ENCODE data around the gene AP4S1. TPM values are rescaled to one million over a fixed set of nuclear protein-coding genes. Genes with fewer than 3 reads are reported as not detected.

The AP4S1 gene
- total and polyA plus RNA-seq, 2 of the 8 experiments (the other 6 are each of a cell fraction or from before 2014, with no cell fraction given) = 2.8 to 9.9 TPM

DNA sequence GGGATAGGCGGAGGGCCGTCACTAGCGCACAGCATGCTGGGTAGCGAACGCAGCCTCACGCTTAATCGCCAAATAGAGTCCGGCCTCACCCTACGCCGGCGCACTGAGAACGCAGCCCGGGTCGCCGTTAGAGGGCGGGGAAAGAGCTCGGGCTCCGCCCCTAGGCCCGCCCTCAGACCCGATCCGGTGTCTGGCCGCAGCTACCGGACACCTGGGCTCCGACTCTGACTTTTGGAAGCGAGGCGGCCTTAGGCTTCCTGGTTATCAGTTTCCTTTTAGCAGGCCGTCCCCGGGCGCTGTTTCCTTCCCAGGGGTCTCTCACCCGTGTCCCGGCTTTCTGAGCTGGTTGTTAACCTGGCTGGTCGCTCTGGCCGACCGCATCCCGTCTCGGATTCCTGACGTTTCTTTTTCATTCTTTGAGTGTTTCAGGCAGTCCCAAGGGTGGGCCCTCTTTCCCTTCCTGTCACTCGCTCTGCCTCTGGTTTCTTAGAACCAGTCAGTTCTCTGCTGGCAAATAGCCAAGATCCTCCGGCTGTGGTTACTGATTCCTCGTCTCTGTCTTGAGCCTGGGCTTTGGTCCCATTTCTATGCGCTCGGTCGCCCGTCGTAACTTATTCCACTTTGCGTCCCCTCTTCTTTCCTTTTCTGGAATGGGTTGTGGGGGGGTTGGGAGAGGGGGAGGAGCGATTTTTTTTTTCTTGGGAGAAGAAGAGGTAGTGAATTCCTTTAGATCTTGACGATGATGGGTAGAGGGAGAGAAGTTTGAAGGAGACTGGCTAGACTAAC is 1.2 kb downstream of the AP4S1 start (continued):
- TF ChIP-seq CBX5 (IDR thresholded peaks at IDR 0.05; ENCODE audit: low read depth, low read length) (no peak), TAF1 (IDR thresholded peaks at IDR 0.05; ENCODE audit: low read depth, low read length) (peak; percentile 72; the same call in 1 of the 2 replicates), TBP (IDR thresholded peaks at IDR 0.05; ENCODE audit: low read depth, low read length) (0 out of 2 replicates have a peak, but pooled peaks have one; percentile 30), MAFK (IDR thresholded peaks at IDR 0.05; ENCODE audit: low read depth, low read length) (no peak), NANOG (IDR thresholded peaks at IDR 0.05; ENCODE audit: insufficient read depth, low read depth, low read length, poor library complexity, severe bottlenecking) (peak; percentile 11), SAP30 (IDR thresholded peaks at IDR 0.05; ENCODE audit: insufficient read depth, insufficient replicate concordance, low read length) (peak; percentile 81), GTF2F1 (IDR thresholded peaks at IDR 0.05; ENCODE audit: borderline replicate concordance, low read depth, low read length) (no peak), ZNF274 (IDR thresholded peaks at IDR 0.05; ENCODE audit: borderline replicate concordance, extremely low read depth, low read length) (no peak)
- TF ChIP-seq, protein P1, sequence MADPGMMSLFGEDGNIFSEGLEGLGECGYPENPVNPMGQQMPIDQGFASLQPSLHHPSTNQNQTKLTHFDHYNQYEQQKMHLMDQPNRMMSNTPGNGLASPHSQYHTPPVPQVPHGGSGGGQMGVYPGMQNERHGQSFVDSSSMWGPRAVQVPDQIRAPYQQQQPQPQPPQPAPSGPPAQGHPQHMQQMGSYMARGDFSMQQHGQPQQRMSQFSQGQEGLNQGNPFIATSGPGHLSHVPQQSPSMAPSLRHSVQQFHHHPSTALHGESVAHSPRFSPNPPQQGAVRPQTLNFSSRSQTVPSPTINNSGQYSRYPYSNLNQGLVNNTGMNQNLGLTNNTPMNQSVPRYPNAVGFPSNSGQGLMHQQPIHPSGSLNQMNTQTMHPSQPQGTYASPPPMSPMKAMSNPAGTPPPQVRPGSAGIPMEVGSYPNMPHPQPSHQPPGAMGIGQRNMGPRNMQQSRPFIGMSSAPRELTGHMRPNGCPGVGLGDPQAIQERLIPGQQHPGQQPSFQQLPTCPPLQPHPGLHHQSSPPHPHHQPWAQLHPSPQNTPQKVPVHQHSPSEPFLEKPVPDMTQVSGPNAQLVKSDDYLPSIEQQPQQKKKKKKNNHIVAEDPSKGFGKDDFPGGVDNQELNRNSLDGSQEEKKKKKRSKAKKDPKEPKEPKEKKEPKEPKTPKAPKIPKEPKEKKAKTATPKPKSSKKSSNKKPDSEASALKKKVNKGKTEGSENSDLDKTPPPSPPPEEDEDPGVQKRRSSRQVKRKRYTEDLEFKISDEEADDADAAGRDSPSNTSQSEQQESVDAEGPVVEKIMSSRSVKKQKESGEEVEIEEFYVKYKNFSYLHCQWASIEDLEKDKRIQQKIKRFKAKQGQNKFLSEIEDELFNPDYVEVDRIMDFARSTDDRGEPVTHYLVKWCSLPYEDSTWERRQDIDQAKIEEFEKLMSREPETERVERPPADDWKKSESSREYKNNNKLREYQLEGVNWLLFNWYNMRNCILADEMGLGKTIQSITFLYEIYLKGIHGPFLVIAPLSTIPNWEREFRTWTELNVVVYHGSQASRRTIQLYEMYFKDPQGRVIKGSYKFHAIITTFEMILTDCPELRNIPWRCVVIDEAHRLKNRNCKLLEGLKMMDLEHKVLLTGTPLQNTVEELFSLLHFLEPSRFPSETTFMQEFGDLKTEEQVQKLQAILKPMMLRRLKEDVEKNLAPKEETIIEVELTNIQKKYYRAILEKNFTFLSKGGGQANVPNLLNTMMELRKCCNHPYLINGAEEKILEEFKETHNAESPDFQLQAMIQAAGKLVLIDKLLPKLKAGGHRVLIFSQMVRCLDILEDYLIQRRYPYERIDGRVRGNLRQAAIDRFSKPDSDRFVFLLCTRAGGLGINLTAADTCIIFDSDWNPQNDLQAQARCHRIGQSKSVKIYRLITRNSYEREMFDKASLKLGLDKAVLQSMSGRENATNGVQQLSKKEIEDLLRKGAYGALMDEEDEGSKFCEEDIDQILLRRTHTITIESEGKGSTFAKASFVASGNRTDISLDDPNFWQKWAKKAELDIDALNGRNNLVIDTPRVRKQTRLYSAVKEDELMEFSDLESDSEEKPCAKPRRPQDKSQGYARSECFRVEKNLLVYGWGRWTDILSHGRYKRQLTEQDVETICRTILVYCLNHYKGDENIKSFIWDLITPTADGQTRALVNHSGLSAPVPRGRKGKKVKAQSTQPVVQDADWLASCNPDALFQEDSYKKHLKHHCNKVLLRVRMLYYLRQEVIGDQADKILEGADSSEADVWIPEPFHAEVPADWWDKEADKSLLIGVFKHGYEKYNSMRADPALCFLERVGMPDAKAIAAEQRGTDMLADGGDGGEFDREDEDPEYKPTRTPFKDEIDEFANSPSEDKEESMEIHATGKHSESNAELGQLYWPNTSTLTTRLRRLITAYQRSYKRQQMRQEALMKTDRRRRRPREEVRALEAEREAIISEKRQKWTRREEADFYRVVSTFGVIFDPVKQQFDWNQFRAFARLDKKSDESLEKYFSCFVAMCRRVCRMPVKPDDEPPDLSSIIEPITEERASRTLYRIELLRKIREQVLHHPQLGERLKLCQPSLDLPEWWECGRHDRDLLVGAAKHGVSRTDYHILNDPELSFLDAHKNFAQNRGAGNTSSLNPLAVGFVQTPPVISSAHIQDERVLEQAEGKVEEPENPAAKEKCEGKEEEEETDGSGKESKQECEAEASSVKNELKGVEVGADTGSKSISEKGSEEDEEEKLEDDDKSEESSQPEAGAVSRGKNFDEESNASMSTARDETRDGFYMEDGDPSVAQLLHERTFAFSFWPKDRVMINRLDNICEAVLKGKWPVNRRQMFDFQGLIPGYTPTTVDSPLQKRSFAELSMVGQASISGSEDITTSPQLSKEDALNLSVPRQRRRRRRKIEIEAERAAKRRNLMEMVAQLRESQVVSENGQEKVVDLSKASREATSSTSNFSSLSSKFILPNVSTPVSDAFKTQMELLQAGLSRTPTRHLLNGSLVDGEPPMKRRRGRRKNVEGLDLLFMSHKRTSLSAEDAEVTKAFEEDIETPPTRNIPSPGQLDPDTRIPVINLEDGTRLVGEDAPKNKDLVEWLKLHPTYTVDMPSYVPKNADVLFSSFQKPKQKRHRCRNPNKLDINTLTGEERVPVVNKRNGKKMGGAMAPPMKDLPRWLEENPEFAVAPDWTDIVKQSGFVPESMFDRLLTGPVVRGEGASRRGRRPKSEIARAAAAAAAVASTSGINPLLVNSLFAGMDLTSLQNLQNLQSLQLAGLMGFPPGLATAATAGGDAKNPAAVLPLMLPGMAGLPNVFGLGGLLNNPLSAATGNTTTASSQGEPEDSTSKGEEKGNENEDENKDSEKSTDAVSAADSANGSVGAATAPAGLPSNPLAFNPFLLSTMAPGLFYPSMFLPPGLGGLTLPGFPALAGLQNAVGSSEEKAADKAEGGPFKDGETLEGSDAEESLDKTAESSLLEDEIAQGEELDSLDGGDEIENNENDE (IDR thresholded peaks at IDR 0.05; ENCODE audit: insufficient replicate concordance, low read length) = no peak
